GM21528 (cell line): Measurements from ENCODE around the gene TPP2.

Experiments
- ATAC-seq: cut with Tn5 transposase; IDR thresholded peaks from one replicate; pipeline ENCODE4 v1.9.1; 2021; ENCODE audit warnings: mild to moderate bottlenecking, moderate library complexity; ENCODE audit not compliant: unreplicated experiment, low FRiP score

Gene TPP2

GRCh38 chr13:102593466-102593865 lies 3.3 kb upstream of the TPP2 start:
- ATAC-seq, result no peak

- peak; percentile 36 for ATAC-seq
Measured at GRCh38 chr13:102597029-102597961, 509 bp downstream of the TPP2 start.

GRCh38 chr13:102598061-102598460 lies 1.3 kb downstream of the TPP2 start:
- no peak for ATAC-seq

GRCh38 chr13:102599426-102600012 lies 2.7 kb downstream of the TPP2 start:
- ATAC-seq, result no peak

- ATAC-seq, result no peak
Measured at GRCh38 chr13:102606537-102607309, 9.9 kb downstream of the TPP2 start.

GRCh38 chr13:102608974-102609373 lies 12.2 kb downstream of the TPP2 start:
- ATAC-seq, result no peak

GRCh38 chr13:102609696-102610095 lies 12.9 kb downstream of the TPP2 start:
- ATAC-seq, result no peak

- no peak for ATAC-seq
Measured at GRCh38 chr13:102610296-102610895, 13.6 kb downstream of the TPP2 start.

- no peak for ATAC-seq
Measured at GRCh38 chr13:102617697-102618350, 21.0 kb downstream of the TPP2 start.

- no peak for ATAC-seq
Measured at GRCh38 chr13:102620516-102620915, 23.7 kb downstream of the TPP2 start.

- no peak for ATAC-seq
Measured at GRCh38 chr13:102626928-102627327, 30.1 kb downstream of the TPP2 start.

- no peak for ATAC-seq
Measured at GRCh38 chr13:102628559-102628958, 31.8 kb downstream of the TPP2 start.

GRCh38 chr13:102631198-102631597 lies 34.4 kb downstream of the TPP2 start:
- no peak for ATAC-seq

GRCh38 chr13:102638741-102639140 lies 42.0 kb downstream of the TPP2 start:
- no peak for ATAC-seq

GRCh38 chr13:102642029-102642428 lies 45.2 kb downstream of the TPP2 start:
- ATAC-seq, result no peak

GRCh38 chr13:102642475-102642874 lies 45.7 kb downstream of the TPP2 start:
- no peak for ATAC-seq

- ATAC-seq, result no peak
Measured at GRCh38 chr13:102643656-102644055, 46.9 kb downstream of the TPP2 start.

- no peak for ATAC-seq
Measured at GRCh38 chr13:102645701-102646100, 48.9 kb downstream of the TPP2 start.

- ATAC-seq, result no peak
Measured at GRCh38 chr13:102648046-102648445, 51.3 kb downstream of the TPP2 start.

GRCh38 chr13:102650444-102650843 lies 53.7 kb downstream of the TPP2 start:
- no peak for ATAC-seq
